ENCODE results near the gene ZNF280D.

The ZNF280D gene

DNA sequence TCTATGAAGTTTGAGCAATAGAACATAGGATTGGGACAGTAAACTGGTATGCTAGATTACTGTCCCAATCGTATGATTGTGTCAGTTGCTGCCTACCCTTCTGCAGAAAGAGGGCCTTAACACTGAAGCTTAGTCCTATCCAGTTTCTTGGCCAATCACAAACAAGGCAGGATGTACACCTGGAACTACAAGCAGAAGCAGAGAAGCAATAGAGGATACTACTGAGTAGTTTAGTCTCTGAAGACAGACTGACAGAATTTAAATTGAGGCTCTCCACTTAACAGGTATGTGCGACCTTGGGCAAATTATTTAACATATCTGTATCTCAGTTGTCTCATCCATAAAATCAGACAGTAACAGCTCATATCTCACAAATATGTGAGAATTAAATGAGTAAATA, 85.0 kb downstream of the ZNF280D start (continued):
- TF ChIP-seq, protein P1, sequence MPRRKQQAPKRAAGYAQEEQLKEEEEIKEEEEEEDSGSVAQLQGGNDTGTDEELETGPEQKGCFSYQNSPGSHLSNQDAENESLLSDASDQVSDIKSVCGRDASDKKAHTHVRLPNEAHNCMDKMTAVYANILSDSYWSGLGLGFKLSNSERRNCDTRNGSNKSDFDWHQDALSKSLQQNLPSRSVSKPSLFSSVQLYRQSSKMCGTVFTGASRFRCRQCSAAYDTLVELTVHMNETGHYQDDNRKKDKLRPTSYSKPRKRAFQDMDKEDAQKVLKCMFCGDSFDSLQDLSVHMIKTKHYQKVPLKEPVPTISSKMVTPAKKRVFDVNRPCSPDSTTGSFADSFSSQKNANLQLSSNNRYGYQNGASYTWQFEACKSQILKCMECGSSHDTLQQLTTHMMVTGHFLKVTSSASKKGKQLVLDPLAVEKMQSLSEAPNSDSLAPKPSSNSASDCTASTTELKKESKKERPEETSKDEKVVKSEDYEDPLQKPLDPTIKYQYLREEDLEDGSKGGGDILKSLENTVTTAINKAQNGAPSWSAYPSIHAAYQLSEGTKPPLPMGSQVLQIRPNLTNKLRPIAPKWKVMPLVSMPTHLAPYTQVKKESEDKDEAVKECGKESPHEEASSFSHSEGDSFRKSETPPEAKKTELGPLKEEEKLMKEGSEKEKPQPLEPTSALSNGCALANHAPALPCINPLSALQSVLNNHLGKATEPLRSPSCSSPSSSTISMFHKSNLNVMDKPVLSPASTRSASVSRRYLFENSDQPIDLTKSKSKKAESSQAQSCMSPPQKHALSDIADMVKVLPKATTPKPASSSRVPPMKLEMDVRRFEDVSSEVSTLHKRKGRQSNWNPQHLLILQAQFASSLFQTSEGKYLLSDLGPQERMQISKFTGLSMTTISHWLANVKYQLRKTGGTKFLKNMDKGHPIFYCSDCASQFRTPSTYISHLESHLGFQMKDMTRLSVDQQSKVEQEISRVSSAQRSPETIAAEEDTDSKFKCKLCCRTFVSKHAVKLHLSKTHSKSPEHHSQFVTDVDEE (CRISPR knock-in tag; IDR thresholded peaks at IDR 0.05), result no peak
- TF ChIP-seq ZFP3 (CRISPR knock-in tag; IDR thresholded peaks at IDR 0.05) (no peak), ZNF8 (CRISPR knock-in tag; IDR thresholded peaks at IDR 0.05) (no peak), BACH2 (CRISPR knock-in tag; IDR thresholded peaks at IDR 0.05; ENCODE audit: borderline replicate concordance) (no peak), TCF4 (CRISPR knock-in tag; IDR thresholded peaks at IDR 0.05; ENCODE audit: borderline replicate concordance) (no peak)
- TF ChIP-seq, protein P2, sequence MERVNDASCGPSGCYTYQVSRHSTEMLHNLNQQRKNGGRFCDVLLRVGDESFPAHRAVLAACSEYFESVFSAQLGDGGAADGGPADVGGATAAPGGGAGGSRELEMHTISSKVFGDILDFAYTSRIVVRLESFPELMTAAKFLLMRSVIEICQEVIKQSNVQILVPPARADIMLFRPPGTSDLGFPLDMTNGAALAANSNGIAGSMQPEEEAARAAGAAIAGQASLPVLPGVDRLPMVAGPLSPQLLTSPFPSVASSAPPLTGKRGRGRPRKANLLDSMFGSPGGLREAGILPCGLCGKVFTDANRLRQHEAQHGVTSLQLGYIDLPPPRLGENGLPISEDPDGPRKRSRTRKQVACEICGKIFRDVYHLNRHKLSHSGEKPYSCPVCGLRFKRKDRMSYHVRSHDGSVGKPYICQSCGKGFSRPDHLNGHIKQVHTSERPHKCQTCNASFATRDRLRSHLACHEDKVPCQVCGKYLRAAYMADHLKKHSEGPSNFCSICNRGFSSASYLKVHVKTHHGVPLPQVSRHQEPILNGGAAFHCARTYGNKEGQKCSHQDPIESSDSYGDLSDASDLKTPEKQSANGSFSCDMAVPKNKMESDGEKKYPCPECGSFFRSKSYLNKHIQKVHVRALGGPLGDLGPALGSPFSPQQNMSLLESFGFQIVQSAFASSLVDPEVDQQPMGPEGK (CRISPR knock-in tag; IDR thresholded peaks at IDR 0.05; ENCODE audit: borderline replicate concordance), result no peak

DNA sequence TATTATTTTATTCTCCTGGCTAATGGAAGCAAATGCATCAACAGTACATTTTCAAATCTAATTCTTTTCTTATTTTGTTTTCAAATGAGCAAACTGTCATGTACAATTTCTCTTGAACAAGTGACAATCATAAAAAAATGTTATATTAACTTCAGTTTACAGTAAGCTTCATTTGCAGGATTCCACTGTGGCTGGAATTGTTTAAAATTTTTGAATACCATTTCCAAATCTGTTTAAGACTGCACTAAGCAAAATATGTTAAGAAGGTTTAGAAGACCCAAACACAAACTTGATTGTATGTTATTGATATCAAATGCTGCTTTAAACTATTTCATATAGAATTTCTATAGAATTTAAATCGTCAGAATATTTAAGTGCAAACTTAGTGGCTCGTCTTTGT, 92.8 kb downstream of the ZNF280D start:
- no peak for ATAC-seq
- no peak for TF ChIP-seq ZFP30 (CRISPR knock-in tag; IDR thresholded peaks at IDR 0.05)
- TF ChIP-seq, protein P1 (CRISPR knock-in tag; IDR thresholded peaks at IDR 0.05), result no peak

DNA sequence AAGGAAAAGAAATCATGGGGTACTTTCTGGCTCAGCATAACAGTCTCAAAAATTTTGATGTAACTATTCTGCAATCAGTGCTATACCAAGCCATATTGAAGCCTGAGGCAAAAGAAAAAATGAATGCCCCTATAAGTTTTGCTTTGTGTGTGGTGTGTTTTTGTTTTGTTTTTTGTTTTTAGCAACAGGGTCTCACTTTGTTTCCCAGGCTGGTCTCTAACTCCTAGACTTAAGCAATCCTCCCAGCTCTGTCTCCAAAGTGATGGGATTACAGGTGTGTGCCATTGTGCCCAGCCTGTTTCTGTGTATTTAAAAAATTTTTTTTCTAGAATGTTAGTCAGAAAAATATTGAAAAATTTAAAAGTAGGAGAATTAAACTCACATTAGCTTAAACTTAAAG, 93.2 kb downstream of the ZNF280D start:
- no peak for TF ChIP-seq ZC3H10 (CRISPR knock-in tag; IDR thresholded peaks at IDR 0.05)
- TF ChIP-seq, protein P2 (CRISPR knock-in tag; IDR thresholded peaks at IDR 0.05; ENCODE audit: borderline replicate concordance), result no peak
- TF ChIP-seq ZNF8 (CRISPR knock-in tag; IDR thresholded peaks at IDR 0.05), result no peak
- TF ChIP-seq SNAI2 (CRISPR knock-in tag; IDR thresholded peaks at IDR 0.05), result no peak
- no peak for TF ChIP-seq ZNF565 (CRISPR knock-in tag; conservative IDR thresholded peaks at IDR 0.05; ENCODE audit: low read depth)
- TF ChIP-seq, protein P3, sequence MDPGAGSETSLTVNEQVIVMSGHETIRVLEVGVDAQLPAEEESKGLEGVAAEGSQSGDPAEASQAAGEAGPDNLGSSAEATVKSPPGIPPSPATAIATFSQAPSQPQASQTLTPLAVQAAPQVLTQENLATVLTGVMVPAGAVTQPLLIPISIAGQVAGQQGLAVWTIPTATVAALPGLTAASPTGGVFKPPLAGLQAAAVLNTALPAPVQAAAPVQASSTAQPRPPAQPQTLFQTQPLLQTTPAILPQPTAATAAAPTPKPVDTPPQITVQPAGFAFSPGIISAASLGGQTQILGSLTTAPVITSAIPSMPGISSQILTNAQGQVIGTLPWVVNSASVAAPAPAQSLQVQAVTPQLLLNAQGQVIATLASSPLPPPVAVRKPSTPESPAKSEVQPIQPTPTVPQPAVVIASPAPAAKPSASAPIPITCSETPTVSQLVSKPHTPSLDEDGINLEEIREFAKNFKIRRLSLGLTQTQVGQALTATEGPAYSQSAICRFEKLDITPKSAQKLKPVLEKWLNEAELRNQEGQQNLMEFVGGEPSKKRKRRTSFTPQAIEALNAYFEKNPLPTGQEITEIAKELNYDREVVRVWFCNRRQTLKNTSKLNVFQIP (CRISPR knock-in tag; IDR thresholded peaks at IDR 0.05; ENCODE audit: borderline replicate concordance, low read depth), result no peak
- TF ChIP-seq, protein P4, sequence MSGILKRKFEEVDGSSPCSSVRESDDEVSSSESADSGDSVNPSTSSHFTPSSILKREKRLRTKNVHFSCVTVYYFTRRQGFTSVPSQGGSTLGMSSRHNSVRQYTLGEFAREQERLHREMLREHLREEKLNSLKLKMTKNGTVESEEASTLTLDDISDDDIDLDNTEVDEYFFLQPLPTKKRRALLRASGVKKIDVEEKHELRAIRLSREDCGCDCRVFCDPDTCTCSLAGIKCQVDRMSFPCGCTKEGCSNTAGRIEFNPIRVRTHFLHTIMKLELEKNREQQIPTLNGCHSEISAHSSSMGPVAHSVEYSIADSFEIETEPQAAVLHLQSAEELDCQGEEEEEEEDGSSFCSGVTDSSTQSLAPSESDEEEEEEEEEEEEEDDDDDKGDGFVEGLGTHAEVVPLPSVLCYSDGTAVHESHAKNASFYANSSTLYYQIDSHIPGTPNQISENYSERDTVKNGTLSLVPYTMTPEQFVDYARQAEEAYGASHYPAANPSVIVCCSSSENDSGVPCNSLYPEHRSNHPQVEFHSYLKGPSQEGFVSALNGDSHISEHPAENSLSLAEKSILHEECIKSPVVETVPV (CRISPR knock-in tag; IDR thresholded peaks at IDR 0.05), result no peak
- TF ChIP-seq CSDC2 (CRISPR knock-in tag; IDR thresholded peaks at IDR 0.05), result no peak
- TF ChIP-seq ZFP30 (CRISPR knock-in tag; IDR thresholded peaks at IDR 0.05), result no peak
- TF ChIP-seq ISL1 (CRISPR knock-in tag; IDR thresholded peaks at IDR 0.05), result no peak
- no peak for TF ChIP-seq ARNTL (CRISPR knock-in tag; IDR thresholded peaks at IDR 0.05; ENCODE audit: borderline replicate concordance, low read depth)
- TF ChIP-seq, protein P5, sequence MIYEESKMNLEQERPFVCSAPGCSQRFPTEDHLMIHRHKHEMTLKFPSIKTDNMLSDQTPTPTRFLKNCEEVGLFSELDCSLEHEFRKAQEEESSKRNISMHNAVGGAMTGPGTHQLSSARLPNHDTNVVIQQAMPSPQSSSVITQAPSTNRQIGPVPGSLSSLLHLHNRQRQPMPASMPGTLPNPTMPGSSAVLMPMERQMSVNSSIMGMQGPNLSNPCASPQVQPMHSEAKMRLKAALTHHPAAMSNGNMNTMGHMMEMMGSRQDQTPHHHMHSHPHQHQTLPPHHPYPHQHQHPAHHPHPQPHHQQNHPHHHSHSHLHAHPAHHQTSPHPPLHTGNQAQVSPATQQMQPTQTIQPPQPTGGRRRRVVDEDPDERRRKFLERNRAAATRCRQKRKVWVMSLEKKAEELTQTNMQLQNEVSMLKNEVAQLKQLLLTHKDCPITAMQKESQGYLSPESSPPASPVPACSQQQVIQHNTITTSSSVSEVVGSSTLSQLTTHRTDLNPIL (CRISPR knock-in tag; IDR thresholded peaks at IDR 0.05; ENCODE audit: low read depth), result no peak
- TF ChIP-seq ESRRG (CRISPR knock-in tag; IDR thresholded peaks at IDR 0.05), result no peak
- TF ChIP-seq PPARA (CRISPR knock-in tag; IDR thresholded peaks at IDR 0.05; ENCODE audit: borderline replicate concordance), result no peak

More for the DNA sequence above, 93.2 kb downstream of the ZNF280D start:
- ATAC-seq, result no peak; the same call in 2 of the 3 replicates
